Stimulated activated CD8-positive, alpha-beta memory T cell treated with anti-CD3 and anti-CD28 coated beads, Interleukin-4, amount 100 ng/mL, for 4 hours (primary cell): Measurements from ENCODE around the gene MYO18A.

ENCODE experiments used
- DNase-seq, 2 donors: peaks; one replicate each; pipeline ENCODE4 v3.0.0-alpha.2; 2020; ENCODE audit warnings: low read depth in 2 of 2, low spot score in 1 of 2

Gene MYO18A

DNA sequence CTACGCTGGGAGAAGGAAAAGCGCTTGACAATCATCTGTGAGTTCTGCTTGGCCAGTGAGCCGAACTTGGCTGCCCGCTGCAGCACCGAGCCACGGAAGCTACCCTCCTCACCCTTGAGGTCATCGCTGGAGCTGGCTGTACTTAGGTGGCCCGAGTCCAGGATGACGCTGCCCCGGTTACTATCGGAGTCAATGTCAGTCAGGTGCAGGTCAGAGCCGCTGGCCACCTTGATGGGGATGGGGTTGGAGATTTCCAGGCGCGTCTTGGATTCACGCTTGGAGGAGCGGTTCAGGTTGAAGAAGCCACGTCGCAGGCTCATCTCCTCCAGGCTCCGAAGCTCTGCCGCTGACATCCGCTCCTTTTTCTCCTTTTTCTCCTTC, 13.7 kb downstream of the MYO18A start:
- DNase-seq: no peak

DNA sequence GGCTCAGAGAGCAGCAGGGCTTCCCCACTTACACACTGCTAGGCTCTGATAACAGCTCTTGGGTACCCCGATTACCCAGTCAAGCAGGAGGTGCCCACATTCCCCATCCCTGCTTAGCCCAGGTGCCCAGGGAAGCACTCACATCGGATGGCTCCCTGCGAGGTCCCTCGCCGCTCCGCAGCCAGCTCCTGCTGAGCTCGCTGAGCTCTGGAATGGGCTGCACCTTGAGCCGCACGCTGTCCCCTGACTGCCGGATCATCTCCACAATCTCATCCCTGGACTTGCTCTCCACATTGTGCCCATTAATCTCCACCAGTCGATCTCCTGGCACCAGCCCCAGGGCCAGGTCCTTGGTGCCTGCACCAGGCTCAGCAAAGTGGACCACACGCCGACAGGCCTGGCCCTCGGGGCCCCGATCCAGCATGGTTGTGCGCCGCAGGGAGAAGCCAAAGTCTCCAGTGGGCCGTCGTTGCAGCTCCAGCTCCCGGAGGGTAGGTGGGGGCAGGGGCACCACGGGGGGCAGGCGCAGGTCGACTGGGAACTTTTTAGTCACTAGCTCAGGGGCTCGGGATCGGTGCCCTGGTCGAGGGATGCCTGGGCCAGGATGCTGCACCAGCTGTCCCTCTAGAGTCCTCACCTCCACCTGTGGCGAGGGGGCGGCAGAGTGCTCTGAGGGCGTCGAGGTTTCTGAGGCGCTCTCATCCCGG, 14.2 kb downstream of the MYO18A start:
- no peak for DNase-seq

DNA sequence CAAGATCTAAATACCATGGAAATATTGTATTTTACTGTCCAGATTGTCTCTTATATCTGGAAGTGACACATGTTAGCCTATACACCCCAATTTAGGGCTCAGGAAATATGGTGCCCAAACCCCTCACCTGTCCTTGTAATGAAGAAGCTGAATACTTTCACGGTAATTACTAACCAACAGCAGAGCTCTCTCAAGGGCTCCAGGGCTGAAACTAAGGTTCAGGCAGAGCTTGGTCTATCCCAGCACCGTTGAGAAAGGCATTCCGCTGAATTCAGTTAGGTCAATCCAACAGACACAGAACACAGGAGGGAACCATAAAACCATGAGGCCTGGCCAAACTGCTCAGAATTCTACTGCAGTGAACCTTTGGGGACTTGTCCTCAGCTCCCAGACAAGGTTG, 14.9 kb downstream of the MYO18A start:
- no peak for DNase-seq

- DNase-seq: no peak
Observed at GRCh38 chr17:29163563-29163962, 16.6 kb downstream of the MYO18A start.

GRCh38 chr17:29162909-29163341, 17.3 kb downstream of the MYO18A start:
- DNase-seq: no peak

DNA sequence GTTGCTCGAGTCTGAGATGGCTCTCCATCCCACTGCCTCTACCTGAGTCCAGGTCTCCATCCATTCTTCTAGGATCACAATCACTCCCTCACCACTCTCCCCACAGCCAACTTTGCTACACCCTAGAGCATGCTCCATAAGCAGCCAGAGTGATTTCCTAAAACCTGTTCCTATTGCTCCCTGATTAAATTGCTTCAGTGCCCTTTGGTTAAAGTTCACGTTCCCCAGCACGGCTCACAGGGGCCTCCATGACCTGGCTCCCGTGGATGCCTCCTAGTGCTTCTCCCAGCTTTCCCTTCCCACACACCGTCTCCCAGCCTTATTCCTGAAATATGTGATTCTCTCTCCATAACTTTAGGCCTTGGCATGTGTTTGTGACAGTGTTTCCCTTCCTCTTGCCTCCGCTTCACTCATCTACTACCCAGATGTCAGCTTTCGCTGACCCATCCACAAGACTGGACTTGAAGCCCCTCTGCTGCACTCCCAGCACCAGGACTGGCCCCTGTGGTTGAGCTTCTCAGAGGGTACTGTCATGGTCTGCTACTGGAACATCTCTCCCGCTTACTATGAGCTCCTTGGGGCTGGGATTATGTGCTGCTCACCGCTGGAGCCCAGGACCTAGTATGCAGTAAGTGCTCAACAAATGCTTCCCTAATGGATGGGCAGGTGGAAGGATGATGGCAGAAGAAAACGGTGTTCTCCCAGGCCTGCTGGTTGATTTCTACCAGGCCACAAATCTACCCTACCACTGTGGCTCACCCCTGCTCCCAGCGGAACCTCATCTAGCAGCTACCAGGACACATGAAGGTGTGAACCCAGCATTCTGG, 17.9 kb downstream of the MYO18A start:
- no peak for DNase-seq

- no peak for DNase-seq
Observed at GRCh38 chr17:29160253-29160652, 19.9 kb downstream of the MYO18A start.

GRCh38 chr17:29159306-29159860, 20.8 kb downstream of the MYO18A start:
- DNase-seq: no peak

- no peak for DNase-seq
Observed at GRCh38 chr17:29158488-29159275, 21.5 kb downstream of the MYO18A start.

- no peak for DNase-seq
Observed at GRCh38 chr17:29158096-29158487, 22.1 kb downstream of the MYO18A start.

- DNase-seq: no peak
Observed at GRCh38 chr17:29157310-29157709, 22.9 kb downstream of the MYO18A start.

- no peak for DNase-seq
Observed at GRCh38 chr17:29156781-29157180, 23.4 kb downstream of the MYO18A start.

- no peak for DNase-seq
Observed at GRCh38 chr17:29155966-29156338, 24.2 kb downstream of the MYO18A start.

GRCh38 chr17:29155227-29155965, 24.8 kb downstream of the MYO18A start:
- peak in 1 of 2 donors; percentile 50 for DNase-seq

- DNase-seq: no peak
Observed at GRCh38 chr17:29154516-29155226, 25.5 kb downstream of the MYO18A start.

DNA sequence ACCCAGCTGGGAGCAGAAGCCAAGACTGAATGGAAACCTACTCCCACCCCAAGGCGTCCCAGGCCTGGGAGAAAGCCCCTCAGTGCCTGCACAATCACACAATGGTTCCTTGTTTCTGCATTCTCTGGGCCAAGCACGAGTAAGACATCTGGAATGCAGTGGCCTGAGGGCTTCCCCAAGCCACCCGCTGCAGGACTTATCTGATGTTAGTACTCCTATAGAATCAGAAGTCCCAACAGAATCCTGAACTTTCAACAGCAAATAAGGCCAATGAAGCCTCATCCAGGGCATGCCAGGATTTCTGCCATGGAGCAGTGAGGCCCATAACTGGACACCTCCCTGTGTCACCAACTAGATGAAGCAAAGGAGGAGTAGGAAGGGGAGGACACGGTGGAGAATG, 28.6 kb downstream of the MYO18A start:
- no peak for DNase-seq

DNA sequence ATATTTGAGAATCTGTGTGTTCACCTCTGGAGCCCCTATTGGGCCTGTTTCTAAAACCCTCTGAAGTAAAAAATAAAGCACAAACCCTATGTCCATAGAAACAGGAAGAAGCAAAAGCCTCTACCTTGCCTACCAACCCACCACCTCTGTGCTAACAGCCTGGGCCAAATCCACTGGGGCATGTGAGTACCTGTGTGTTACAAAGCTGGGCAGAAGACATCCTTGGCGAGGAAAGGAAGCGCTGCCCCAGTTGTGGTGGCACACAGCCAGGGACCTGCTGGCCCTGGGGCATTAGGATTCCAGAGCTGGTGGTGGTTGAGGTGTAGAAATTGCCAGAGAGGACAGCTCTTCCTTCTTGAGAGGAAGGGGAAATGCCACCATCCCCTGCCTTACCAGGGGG, 30.0 kb downstream of the MYO18A start:
- DNase-seq: no peak

GRCh38 chr17:29149431-29150064, 30.6 kb downstream of the MYO18A start:
- no peak for DNase-seq

- peak; percentile 73 to 85 for DNase-seq
Observed at GRCh38 chr17:29148790-29149430, 31.3 kb downstream of the MYO18A start.
